ENCODE results near the gene PLEKHM3.

GRCh38 chr2:207839028-207839427 lies 186.3 kb downstream of the PLEKHM3 start:
- TF ChIP-seq LEF1 (IDR thresholded peaks at IDR 0.05; ENCODE audit: borderline replicate concordance) (no peak), FOXM1 (IDR thresholded peaks at IDR 0.05; ENCODE audit: borderline replicate concordance) (no peak), FOXA1 (IDR thresholded peaks at IDR 0.05) (no peak), PKNOX1 (IDR thresholded peaks at IDR 0.05) (no peak)

Data from HEK293T (cell line).